ENCODE results near the gene TMEM88. TPM values are rescaled to one million over a fixed set of nuclear protein-coding genes. Genes with fewer than 3 reads are reported as not detected.
A peak's percentile ranks its signal among the peaks of the same experiment; 100 is the strongest.

Gene TMEM88
- total and polyA plus RNA-seq, 2 of the 13 experiments (the other 11 are each of a cell fraction or from before 2014, with no cell fraction given), result 0.31 to 0.66 TPM

- TF ChIP-seq HNF4A (CRISPR knock-in tag; IDR thresholded peaks at IDR 0.05), result peak; percentile 98
- peak; percentile 40; the same call in 1 of the 2 replicates for TF ChIP-seq ZNF160 (CRISPR knock-in tag; IDR thresholded peaks at IDR 0.05)
- no peak for TF ChIP-seq NFAT5 (CRISPR knock-in tag; IDR thresholded peaks at IDR 0.05)
- TF ChIP-seq CCAR2 (optimal IDR thresholded peaks at IDR 0.05; ENCODE audit: low read depth, low read length), result peak; percentile 93
- 0 out of 2 replicates have a peak, but pooled peaks have one; percentile 38 for TF ChIP-seq HOMEZ (CRISPR knock-in tag; IDR thresholded peaks at IDR 0.05; ENCODE audit: low read depth)
- peak; percentile 96 for TF ChIP-seq MED1 (CRISPR knock-in tag; IDR thresholded peaks at IDR 0.05)
- TF ChIP-seq ZBTB7B (CRISPR knock-in tag; IDR thresholded peaks at IDR 0.05), result peak; percentile 90
- TF ChIP-seq THAP9 (CRISPR knock-in tag; IDR thresholded peaks at IDR 0.05; ENCODE audit: borderline replicate concordance), result peak; percentile 92
- peak; percentile 87 for TF ChIP-seq ZBTB49 (CRISPR knock-in tag; IDR thresholded peaks at IDR 0.05; ENCODE audit: borderline replicate concordance)
- 0 out of 2 replicates have a peak, but pooled peaks have one; percentile 44 for TF ChIP-seq ZNF644 (CRISPR knock-in tag; IDR thresholded peaks at IDR 0.05; ENCODE audit: low read depth)
- no peak for TF ChIP-seq AGO2 (optimal IDR thresholded peaks at IDR 0.05; ENCODE audit: low read depth, low read length)
- peak; percentile 96 for TF ChIP-seq ZNF350 (CRISPR knock-in tag; IDR thresholded peaks at IDR 0.05; ENCODE audit: borderline replicate concordance, low read depth)
- peak; percentile 94 for TF ChIP-seq POGK (CRISPR knock-in tag; conservative IDR thresholded peaks at IDR 0.05)
- no peak for TF ChIP-seq CEBPB (IDR thresholded peaks at IDR 0.05; ENCODE audit: borderline replicate concordance, low read depth, low read length)
These were observed 18.1 kb upstream of the TMEM88 start (continued) for GRCh38 chr17:7836596-7837407.

All from HepG2 (cell line).